Astrocyte (in vitro differentiated cells and primary cell): Measurements from ENCODE around the gene SPATA13. TPM values are rescaled to one million over a fixed set of nuclear protein-coding genes. Genes with fewer than 3 reads are reported as not detected.

ENCODE experiments used
- DNase-seq: peaks from one replicate; pipeline ENCODE4 v3.0.0-alpha.2; 2010; ENCODE audit warnings: low read depth
- FAIRE-seq: peaks from 2 replicates; lab custom pipeline; 2011; peaks lifted over from hg19 to GRCh38; lab: Jason Lieb, UNC
- H2AFZ ChIP-seq: 2 replicates; pipeline ENCODE4 v1.6.0; 2012; ENCODE audit warnings: low read depth, low read length, inconsistent platforms
- H3K27ac ChIP-seq: 2 replicates; pipeline ENCODE4 v1.5.1; 2011; ENCODE audit warnings: low read depth, low read length, inconsistent platforms
- H3K27me3 ChIP-seq: 2 replicates; pipeline ENCODE4 v1.6.0; 2011; ENCODE audit warnings: low read length, inconsistent platforms; ENCODE audit not compliant: insufficient read depth
- H3K36me3 ChIP-seq: 2 replicates; pipeline ENCODE4 v1.5.1; 2011; ENCODE audit warnings: low read length, inconsistent platforms; ENCODE audit not compliant: insufficient read depth
- H3K4me1 ChIP-seq: 2 replicates; pipeline ENCODE4 v1.5.1; 2011; ENCODE audit warnings: low read length, inconsistent platforms; ENCODE audit not compliant: insufficient read depth
- H3K4me2 ChIP-seq: 2 replicates; pipeline ENCODE4 v1.6.0; 2012; ENCODE audit warnings: low read length, inconsistent platforms
- H3K4me3 ChIP-seq: 2 replicates; pipeline ENCODE4 v1.5.1; 2011; ENCODE audit warnings: low read depth, mild to moderate bottlenecking, low read length, inconsistent platforms; ENCODE audit not compliant: insufficient read depth
- H3K79me2 ChIP-seq: 2 replicates; pipeline ENCODE4 v1.6.0; 2012; ENCODE audit warnings: mild to moderate bottlenecking, low read length, inconsistent platforms; ENCODE audit not compliant: insufficient read depth
- H3K9ac ChIP-seq: 2 replicates; pipeline ENCODE4 v1.6.0; 2012; ENCODE audit warnings: mild to moderate bottlenecking, low read length, inconsistent platforms
- H3K9me3 ChIP-seq: 2 replicates; pipeline ENCODE4 v1.5.1; 2012; ENCODE audit warnings: low read depth, mild to moderate bottlenecking, low read length, inconsistent platforms; ENCODE audit not compliant: insufficient read depth
- H4K20me1 ChIP-seq: 2 replicates; pipeline ENCODE4 v1.6.0; 2012; ENCODE audit warnings: low read length, inconsistent platforms; ENCODE audit not compliant: insufficient read depth
- H3K27ac Mint-ChIP-seq: one replicate; pipeline ENCODE4 v1.8.0; 2021; ENCODE audit warnings: mild to moderate bottlenecking, mixed read lengths; ENCODE audit not compliant: unreplicated experiment
- H3K27me3 Mint-ChIP-seq: one replicate; pipeline ENCODE4 v1.8.0; 2021; ENCODE audit warnings: low read depth, mixed read lengths; ENCODE audit not compliant: unreplicated experiment
- H3K36me3 Mint-ChIP-seq: one replicate; pipeline ENCODE4 v1.8.0; 2021; ENCODE audit warnings: low read depth, mixed read lengths; ENCODE audit not compliant: unreplicated experiment
- H3K4me1 Mint-ChIP-seq: one replicate; pipeline ENCODE4 v1.8.0; 2021; ENCODE audit warnings: low read depth, mixed read lengths; ENCODE audit not compliant: unreplicated experiment
- H3K4me3 Mint-ChIP-seq: one replicate; pipeline ENCODE4 v1.8.0; 2021; ENCODE audit warnings: mild to moderate bottlenecking, moderate library complexity, mixed read lengths; ENCODE audit not compliant: unreplicated experiment
- H3K9me3 Mint-ChIP-seq: one replicate; pipeline ENCODE4 v1.8.0; 2021; ENCODE audit warnings: mild to moderate bottlenecking, mixed read lengths; ENCODE audit not compliant: unreplicated experiment
- CTCF ChIP-seq: IDR thresholded peaks from 2 replicates; pipeline ENCODE4 v1.5.1; 2011; ENCODE audit warnings: low read depth, mild to moderate bottlenecking, inconsistent platforms, low read length, moderate library complexity; ENCODE audit not compliant: insufficient read depth
- EZH2 ChIP-seq: IDR thresholded peaks from 2 replicates; pipeline ENCODE4 v1.6.1; 2012; ENCODE audit warnings: mild to moderate bottlenecking, low read length, inconsistent platforms; ENCODE audit not compliant: insufficient read depth
- total RNA-seq: library from RNA; stranded (reverse); gene quantifications from 2 replicates; pipeline ENCODE4 v1.2.1, GENCODE V29; 2021

The SPATA13 gene
- total RNA-seq, 1 donor from 2014 or later = 6.2 TPM

- no peak overlapping the region for H3K9ac ChIP-seq
- Mint-ChIP-seq H3K4me1 (no peaks in the 10 kb centered on the region), H3K4me3 (no peak overlapping the region), H3K9me3 (no peaks in the 10 kb centered on the region), H3K36me3 (no peaks in the 10 kb centered on the region), H3K27ac (no peak overlapping the region), H3K27me3 (no peaks in the 10 kb centered on the region)
- H3K27me3 ChIP-seq = no peaks in the 10 kb centered on the region
- no peak overlapping the region for H3K4me2 ChIP-seq
- no peak overlapping the region for H2AFZ ChIP-seq
- TF ChIP-seq CTCF (no peak), EZH2 (no peak)
- FAIRE-seq = no peak
- H3K36me3 ChIP-seq = no peaks in the 10 kb centered on the region
- no peak for DNase-seq
- no peak overlapping the region for H3K27ac ChIP-seq
- H4K20me1 ChIP-seq = no peaks in the 10 kb centered on the region
- no peaks in the 10 kb centered on the region for H3K9me3 ChIP-seq
- H3K79me2 ChIP-seq = no peaks in the 10 kb centered on the region
- H3K4me1 ChIP-seq = no peaks in the 10 kb centered on the region
- H3K4me3 ChIP-seq = no peak overlapping the region
These were observed 81.6 kb downstream of the SPATA13 start for GRCh38 chr13:24242100-24242499.

- Mint-ChIP-seq H3K4me3 (no peak overlapping the region), H3K9me3 (no peaks in the 10 kb centered on the region), H3K4me1 (no peaks in the 10 kb centered on the region), H3K36me3 (no peaks in the 10 kb centered on the region), H3K27ac (no peak overlapping the region), H3K27me3 (no peaks in the 10 kb centered on the region)
- Histone ChIP-seq H3K4me1 (no peaks in the 10 kb centered on the region), H3K27ac (no peak overlapping the region), H3K9me3 (no peaks in the 10 kb centered on the region), H3K4me2 (no peak overlapping the region), H3K4me3 (no peak overlapping the region), H3K79me2 (no peaks in the 10 kb centered on the region), H2AFZ (no peak overlapping the region), H3K27me3 (no peaks in the 10 kb centered on the region), H3K9ac (no peak overlapping the region), H4K20me1 (no peaks in the 10 kb centered on the region), H3K36me3 (no peaks in the 10 kb centered on the region)
- FAIRE-seq (no peak), DNase-seq (no peak)
- TF ChIP-seq EZH2 (no peak), CTCF (no peak)
These were observed 82.8 kb downstream of the SPATA13 start for GRCh38 chr13:24243302-24243701.

- H3K4me1 Mint-ChIP-seq = no peaks in the 10 kb centered on the region
- Histone ChIP-seq H3K9me3 (no peaks in the 10 kb centered on the region), H2AFZ (no peak overlapping the region), H3K79me2 (no peaks in the 10 kb centered on the region), H3K9ac (no peak overlapping the region), H3K36me3 (no peaks in the 10 kb centered on the region), H3K4me1 (no peaks in the 10 kb centered on the region), H3K4me3 (no peak overlapping the region), H4K20me1 (no peaks in the 10 kb centered on the region), H3K4me2 (no peak overlapping the region), H3K27ac (no peak overlapping the region), H3K27me3 (no peaks in the 10 kb centered on the region)
- TF ChIP-seq CTCF = no peak
- TF ChIP-seq EZH2 = no peak
- H3K36me3 Mint-ChIP-seq = peaks cover 1% of the 10 kb centered on the region
- H3K27ac Mint-ChIP-seq = no peak overlapping the region
- no peaks in the 10 kb centered on the region for H3K27me3 Mint-ChIP-seq
- no peaks in the 10 kb centered on the region for H3K9me3 Mint-ChIP-seq
- no peak for FAIRE-seq
- no peak for DNase-seq
- no peak overlapping the region for H3K4me3 Mint-ChIP-seq
These were observed 84.3 kb downstream of the SPATA13 start for GRCh38 chr13:24244802-24245201.
